Measurements from ENCODE around the gene TNKS1BP1.

GRCh38 chr11:57303280-57303989 is 21.3 kb downstream of the TNKS1BP1 start:
- no peak for TF ChIP-seq RCOR1 (IDR thresholded peaks at IDR 0.05; ENCODE audit: low read depth, low read length)
- no peak for TF ChIP-seq CTCF (IDR thresholded peaks at IDR 0.05)
- no peak for TF ChIP-seq POLR2AphosphoS2 (conservative IDR thresholded peaks at IDR 0.05; ENCODE audit: low read length)
- no peak for TF ChIP-seq SMC3 (IDR thresholded peaks at IDR 0.05)
- TF ChIP-seq RFX5 (IDR thresholded peaks at IDR 0.05): no peak
- TF ChIP-seq EP300 (IDR thresholded peaks at IDR 0.05): no peak
- TF ChIP-seq CEBPB (IDR thresholded peaks at IDR 0.05): no peak

Measured in A549 (cell line).